Gastroesophageal sphincter (tissue), 4 donors: ENCODE measurements around the gene ST3GAL2. TPM values are rescaled to one million over a fixed set of nuclear protein-coding genes. Genes with fewer than 3 reads are reported as not detected.

Experiments used
- ATAC-seq: fragments of 150-250 bp; one replicate; pipeline ENCODE4 v1.9.1; 2016; ENCODE audit warnings: mild to moderate bottlenecking, moderate library complexity
- H3K27ac ChIP-seq, 4 donors: fragments of 200-600 bp; sonication (generic) in 3 of 4; 1 replicate in 3 of 4; 2 replicates in 1 of 4; pipeline ENCODE4 v1.5.1; 2016 to 2019
- H3K27me3 ChIP-seq: fragments of 200-600 bp; sonication (generic); one replicate; pipeline ENCODE4 v1.5.1; 2019
- H3K36me3 ChIP-seq, 2 donors: fragments of 200-600 bp; sonication (generic); one replicate each; pipeline ENCODE4 v1.5.1; 2019; ENCODE audit warnings: control low read depth in 1 of 2
- H3K4me1 ChIP-seq, 3 donors: fragments of 200-600 bp; sonication (generic); 1 replicate in 2 of 3; 2 replicates in 1 of 3; pipeline ENCODE4 v1.5.1; 2016 to 2019; ENCODE audit warnings: control low read depth in 2 of 3
- H3K4me3 ChIP-seq, 2 donors: fragments of 200-600 bp; sonication (generic); one replicate each; pipeline ENCODE4 v1.5.1; 2019; ENCODE audit warnings: mild to moderate bottlenecking in 1 of 2, moderate library complexity in 1 of 2
- H3K9me3 ChIP-seq, 3 donors: fragments of 200-600 bp; sonication (generic); one replicate each; pipeline ENCODE4 v1.5.1; 2017 to 2019; ENCODE audit warnings: control low read depth in 2 of 3
- CTCF ChIP-seq, 4 experiments: fragments of 200-600 bp in 2 of 4; fragments of 450-650 bp in 2 of 4; sonication (generic) in 1 of 4; IDR thresholded peaks; one replicate each; pipeline ENCODE4 v1.5.1; 2017 to 2019; ENCODE audit warnings: antibody characterized with exemption in 4 of 4, mild to moderate bottlenecking in 2 of 4, moderate library complexity in 2 of 4
- EP300 ChIP-seq: sonication (generic); formaldehyde crosslinking; IDR thresholded peaks from one replicate; pipeline ENCODE4 v1.6.1; 2017; ENCODE audit warnings: antibody characterized with exemption, mild to moderate bottlenecking
- POLR2A ChIP-seq, 2 donors: fragments of 450-650 bp; IDR thresholded peaks; one replicate each; pipeline ENCODE4 v1.6.1; 2017; ENCODE audit warnings: antibody characterized with exemption in 2 of 2, mild to moderate bottlenecking in 2 of 2, moderate library complexity in 1 of 2
- POLR2AphosphoS5 ChIP-seq: sonication (generic); formaldehyde crosslinking; IDR thresholded peaks from one replicate; pipeline ENCODE4 v1.6.1; 2017; ENCODE audit warnings: antibody characterized with exemption
- WGBS, 2 donors: methylation state at CpG; one replicate each; pipeline ENCODE4 v1.1.5; 2018; ENCODE audit warnings: low coverage in 1 of 2; 5-methylcytosine and 5-hydroxymethylcytosine counted together
- total RNA-seq, 4 donors: library from RNA; depleted of rRNA; stranded (reverse); fragments of >200 nt; gene quantifications; one replicate each; pipeline ENCODE4 v1.1.0, GENCODE V29; 2016

ST3GAL2 gene
- total RNA-seq, 4 donors from 2014 or later, result 17.6 to 35.6 (median 24.8) TPM

- H3K27me3 ChIP-seq, result no peaks in the 10 kb centered on the region
- H3K27ac ChIP-seq, result no peak overlapping the region
- no peak overlapping the region for H3K4me3 ChIP-seq
- no CpG with 5 or more reads among the region's 11 CpGs for WGBS, 2 donors
- H3K4me1 ChIP-seq, result no peaks in the 10 kb centered on the region
- TF ChIP-seq EP300, result no peak
- TF ChIP-seq CTCF (IDR thresholded peaks at IDR 0.05), result no peak
- no peak for TF ChIP-seq POLR2AphosphoS5
- no peak for TF ChIP-seq POLR2A (IDR thresholded peaks at IDR 0.05)
- H3K36me3 ChIP-seq, result peaks cover 0 to 92% of the 10 kb centered on the region in 2 donors
- no peaks in the 10 kb centered on the region for H3K9me3 ChIP-seq
- ATAC-seq, result no peak
These were observed 28.2 kb upstream of the ST3GAL2 start for GRCh38 chr16:70467113-70467512.

- no peak for TF ChIP-seq CTCF (IDR thresholded peaks at IDR 0.05)
- no peak for TF ChIP-seq EP300
- TF ChIP-seq POLR2AphosphoS5, result no peak
- TF ChIP-seq POLR2A (IDR thresholded peaks at IDR 0.05), result no peak
- H3K36me3 ChIP-seq, result peaks cover 0 to 93% of the 10 kb centered on the region in 2 donors
- no peak overlapping the region for H3K27ac ChIP-seq
- no CpG with 5 or more reads among the region's 7 CpGs for WGBS, 2 donors
- no peaks in the 10 kb centered on the region for H3K4me1 ChIP-seq
- no peak for ATAC-seq
- no peaks in the 10 kb centered on the region for H3K9me3 ChIP-seq
- H3K27me3 ChIP-seq, result no peaks in the 10 kb centered on the region
- H3K4me3 ChIP-seq, result no peak overlapping the region
These were observed 27.8 kb upstream of the ST3GAL2 start for GRCh38 chr16:70466805-70467076.

- WGBS, 2 donors, result 80 to 100% methylated on average over 2 to 9 of the region's 13 CpGs
- no peaks in the 10 kb centered on the region for H3K9me3 ChIP-seq
These were observed 27.3 kb upstream of the ST3GAL2 start for GRCh38 chr16:70465999-70466804.

GRCh38 chr16:70463235-70463634 is 24.3 kb upstream of the ST3GAL2 start:
- 100% methylated on average over 1 to 2 of the region's 2 CpGs for WGBS, 2 donors
- H3K36me3 ChIP-seq, result peaks cover 0 to 66% of the 10 kb centered on the region in 2 donors
- no peaks in the 10 kb centered on the region for H3K27me3 ChIP-seq
- no peak for TF ChIP-seq CTCF (IDR thresholded peaks at IDR 0.05)
- no peak for TF ChIP-seq EP300
- no peak for TF ChIP-seq POLR2A (IDR thresholded peaks at IDR 0.05)
- no peak for TF ChIP-seq POLR2AphosphoS5
- no peaks in the 10 kb centered on the region for H3K9me3 ChIP-seq
- no peak for ATAC-seq
- H3K27ac ChIP-seq, result no peak overlapping the region
- H3K4me3 ChIP-seq, result no peak overlapping the region
- peaks cover 0 to 11% (median 0%) of the 10 kb centered on the region in 3 donors for H3K4me1 ChIP-seq

More at GRCh38 chr16:70465999-70466804, 27.3 kb upstream of the ST3GAL2 start:
- ATAC-seq, result no peak
- peaks cover 0 to 4% (median 0%) of the 10 kb centered on the region in 3 donors for H3K4me1 ChIP-seq
- H3K36me3 ChIP-seq, result peaks cover 0 to 92% of the 10 kb centered on the region in 2 donors
- H3K27ac ChIP-seq, result no peak overlapping the region
- no peak for TF ChIP-seq CTCF (IDR thresholded peaks at IDR 0.05)
- no peak for TF ChIP-seq POLR2A (IDR thresholded peaks at IDR 0.05)
- no peak for TF ChIP-seq EP300
- no peak for TF ChIP-seq POLR2AphosphoS5
- no peak overlapping the region for H3K4me3 ChIP-seq
- H3K27me3 ChIP-seq, result no peaks in the 10 kb centered on the region

GRCh38 chr16:70460737-70461261 is 21.9 kb upstream of the ST3GAL2 start:
- Histone ChIP-seq H3K4me1 (peaks cover 0 to 20% (median 4%) of the 10 kb centered on the region in 3 donors), H3K27ac (no peak overlapping the region), H3K36me3 (peaks cover 0 to 43% of the 10 kb centered on the region in 2 donors), H3K27me3 (no peaks in the 10 kb centered on the region), H3K4me3 (no peak overlapping the region), H3K9me3 (no peaks in the 10 kb centered on the region)
- TF ChIP-seq POLR2AphosphoS5 (no peak), POLR2A (IDR thresholded peaks at IDR 0.05) (no peak), CTCF (IDR thresholded peaks at IDR 0.05) (no peak), EP300 (no peak)
- no peak for ATAC-seq
- 40 to 47% methylated on average over 3 to 5 of the region's 8 CpGs for WGBS, 2 donors
